Measurements from ENCODE around the gene CD22.

The CD22 gene

GRCh38 chr19:35392742-35393715 lies 64.0 kb downstream of the CD22 start:
- no peak for DNase-seq

- no peak for DNase-seq
Measured at GRCh38 chr19:35395382-35396199, 66.6 kb downstream of the CD22 start.

- no peak for DNase-seq
Measured at GRCh38 chr19:35396240-35396885, 67.4 kb downstream of the CD22 start.
